WTC11 (cell line): ENCODE data around the gene CAV1. TPM values are rescaled to one million over a fixed set of nuclear protein-coding genes. Genes with fewer than 3 reads are reported as not detected.
A peak's percentile ranks its signal among the peaks of the same experiment; 100 is the strongest.

ENCODE experiments used
- ATAC-seq: fragments of 200-7000 bp; cut with Tn5 transposase; 2 replicates; pipeline ENCODE4 v1.10.0; 2021; ENCODE audit warnings: mild to moderate bottlenecking, moderate library complexity
- CTCF ChIA-PET: fragments of 300-600 bp; sonication (Branson Sonifier 250); formaldehyde crosslinking; loops from one replicate; lab custom pipeline; 2021; ENCODE audit warnings: antibody characterized with exemption; lab: Charles Lee
- POLR2A ChIA-PET: fragments of 350-600 bp; sonication (Branson Sonifier 250); formaldehyde crosslinking; loops from one replicate; lab custom pipeline; 2021; ENCODE audit warnings: antibody characterized with exemption; lab: Charles Lee
- DNase-seq: peaks from one replicate; pipeline ENCODE4 v3.0.0; 2021; ENCODE audit warnings: low spot score
- H3K27ac Mint-ChIP-seq: 2 replicates; pipeline ENCODE4 v1.8.0; 2021; ENCODE audit warnings: mixed read lengths
- H3K27me3 Mint-ChIP-seq: 2 replicates; pipeline ENCODE4 v1.8.0; 2021; ENCODE audit warnings: low read depth, mild to moderate bottlenecking, moderate library complexity, mixed read lengths
- H3K36me3 Mint-ChIP-seq: 2 replicates; pipeline ENCODE4 v1.8.0; 2021; ENCODE audit warnings: mixed read lengths
- H3K4me1 Mint-ChIP-seq: 2 replicates; pipeline ENCODE4 v1.8.0; 2022; ENCODE audit warnings: mixed read lengths
- H3K4me3 Mint-ChIP-seq: 2 replicates; pipeline ENCODE4 v1.8.0; 2021; ENCODE audit warnings: mild to moderate bottlenecking, moderate library complexity, mixed read lengths
- H3K9me3 Mint-ChIP-seq: 2 replicates; pipeline ENCODE4 v1.8.0; 2021; ENCODE audit warnings: mixed read lengths
- ATF6 ChIP-seq: sonication (generic); formaldehyde crosslinking; IDR thresholded peaks from 2 replicates; pipeline ENCODE4 v1.8.1; 2023; ENCODE audit warnings: mild to moderate bottlenecking, missing genetic modification reagents
- CREM ChIP-seq: sonication (generic); formaldehyde crosslinking; IDR thresholded peaks from 2 replicates; pipeline ENCODE4 v1.8.1; 2022; ENCODE audit warnings: mild to moderate bottlenecking, missing genetic modification reagents, moderate library complexity
- CTCF ChIP-seq: fragments of 200-600 bp; IDR thresholded peaks from 2 replicates; pipeline ENCODE4 v1.8.0; 2022; ENCODE audit warnings: antibody characterized with exemption
- FOXJ3 ChIP-seq: sonication (generic); formaldehyde crosslinking; IDR thresholded peaks from 2 replicates; pipeline ENCODE4 v1.9.0; 2021; ENCODE audit warnings: missing genetic modification reagents, mild to moderate bottlenecking, borderline replicate concordance
- FOXP1 ChIP-seq: sonication (generic); formaldehyde crosslinking; IDR thresholded peaks from 2 replicates; pipeline ENCODE4 v1.8.0; 2022; ENCODE audit warnings: missing genetic modification reagents, mild to moderate bottlenecking, moderate library complexity, borderline replicate concordance
- JUN ChIP-seq: sonication (generic); formaldehyde crosslinking; IDR thresholded peaks from 2 replicates; pipeline ENCODE4 v1.8.0; 2023; ENCODE audit warnings: mild to moderate bottlenecking, missing genetic modification reagents
- NFATC4 ChIP-seq: fragments of 250-450 bp; sonication (Bioruptor Pico); IDR thresholded peaks from 2 replicates; pipeline ENCODE4 v1.9.0; 2021; ENCODE audit warnings: mild to moderate bottlenecking
- STAT6 ChIP-seq: sonication (generic); formaldehyde crosslinking; conservative IDR thresholded peaks from 2 replicates; pipeline ENCODE4 v1.8.1; 2023; ENCODE audit warnings: mild to moderate bottlenecking, low read depth, missing genetic modification reagents, moderate library complexity
- TCF7 ChIP-seq: sonication (generic); formaldehyde crosslinking; IDR thresholded peaks from 2 replicates; pipeline ENCODE4 v1.8.0; 2022; ENCODE audit warnings: mild to moderate bottlenecking, low read depth, missing genetic modification reagents, moderate library complexity
- USF1 ChIP-seq: sonication (generic); formaldehyde crosslinking; IDR thresholded peaks from 2 replicates; pipeline ENCODE4 v1.8.0; 2022; ENCODE audit warnings: mild to moderate bottlenecking, missing genetic modification reagents
- ZNF512 ChIP-seq: sonication (generic); formaldehyde crosslinking; IDR thresholded peaks from 2 replicates; pipeline ENCODE4 v1.8.1; 2022; ENCODE audit warnings: missing genetic modification reagents, borderline replicate concordance
- ZNF671 ChIP-seq: fragments of 250-450 bp; sonication (Bioruptor Pico); IDR thresholded peaks from 2 replicates; pipeline ENCODE4 v1.8.0; 2021; ENCODE audit warnings: mild to moderate bottlenecking
- total RNA-seq: library from RNA; stranded (reverse); gene quantifications from 3 replicates; pipeline ENCODE4 v1.2.3, GENCODE V29; 2021

The CAV1 gene
- total RNA-seq, 1 experiment from 2014 or later, result 19.7 TPM

- H3K4me3 Mint-ChIP-seq, result no peak overlapping the region
- H3K27ac Mint-ChIP-seq, result no peak overlapping the region
- peaks cover 21% of the 10 kb centered on the region for H3K4me1 Mint-ChIP-seq
- POLR2A ChIA-PET, result no interaction called here
- peak; percentile 24; the same call in 1 of the 2 replicates for ATAC-seq
- TF ChIP-seq TCF7 (CRISPR knock-in tag) (no peak), ZNF512 (CRISPR knock-in tag) (no peak), CTCF (peak; percentile 55), FOXJ3 (CRISPR knock-in tag) (no peak), ZNF671 (CRISPR knock-in tag) (no peak), FOXP1 (CRISPR knock-in tag) (no peak), STAT6 (CRISPR knock-in tag) (no peak), NFATC4 (no peak), ATF6 (CRISPR knock-in tag) (no peak)
- TF ChIP-seq, all 79 proteins: peak for 1
- Mint-ChIP-seq H3K36me3 (no peaks in the 10 kb centered on the region), H3K27me3 (no peaks in the 10 kb centered on the region), H3K9me3 (no peaks in the 10 kb centered on the region)
- DNase-seq, result no peak
- CTCF ChIA-PET, result interaction anchor here (0.5 to 1.8 kb wide), 24 partner anchors 15 to 418 kb away, joined by 3 to 31 read pairs (median 4); partner anchors contain the start of genes CAV2, MET and TES
Observed at GRCh38 chr7:116588641-116589594, 64.1 kb downstream of the CAV1 start.

GRCh38 chr7:116591202-116592040, 66.6 kb downstream of the CAV1 start:
- CTCF ChIA-PET, result interaction anchor here (0.7 to 3.3 kb wide), 19 partner anchors 9 to 457 kb away, joined by 3 to 15 read pairs (median 5); no protein-coding TSS in a partner anchor
- POLR2A ChIA-PET, result interaction anchor here (0.5 kb wide), 1 partner anchor 81 kb away, joined by 3 read pairs; no protein-coding TSS in a partner anchor
- no peak overlapping the region for H3K4me3 Mint-ChIP-seq
- H3K36me3 Mint-ChIP-seq, result no peaks in the 10 kb centered on the region
- no peak for TF ChIP-seq JUN (CRISPR knock-in tag)
- TF ChIP-seq CTCF, result peak; percentile 33
- TF ChIP-seq USF1 (CRISPR knock-in tag), result no peak
- no peak for TF ChIP-seq CREM (CRISPR knock-in tag)
- no peaks in the 10 kb centered on the region for H3K9me3 Mint-ChIP-seq
- no peak overlapping the region for H3K27ac Mint-ChIP-seq
- peaks cover 23% of the 10 kb centered on the region for H3K4me1 Mint-ChIP-seq
- no peaks in the 10 kb centered on the region for H3K27me3 Mint-ChIP-seq
- DNase-seq (no peak), ATAC-seq (no peak)
